Central memory CD8-positive, alpha-beta T cell (primary cell): ENCODE measurements around the gene CSGALNACT2.

Experiments
- ATAC-seq: fragments of 150-1000 bp; cut with Tn5 transposase; replicated peaks from 2 replicates; pipeline ENCODE4 v1.10.0; 2022; ENCODE audit warnings: mild to moderate bottlenecking, moderate FRiP score, moderate number of reproducible peaks; ENCODE audit not compliant: poor library complexity, severe bottlenecking; ENCODE audit errors: extremely low read depth
- DNase-seq, 2 donors: peaks; one replicate each; pipeline ENCODE4 v3.0.0; 2021; ENCODE audit warnings: low spot score in 2 of 2
- H3K27ac Mint-ChIP-seq: one replicate; pipeline ENCODE4 v1.8.0; 2022; ENCODE audit warnings: low read depth, mild to moderate bottlenecking, moderate library complexity, mixed read lengths
- H3K27me3 Mint-ChIP-seq: one replicate; pipeline ENCODE4 v1.8.0; 2022; ENCODE audit warnings: mixed read lengths
- H3K36me3 Mint-ChIP-seq: one replicate; pipeline ENCODE4 v1.8.0; 2022; ENCODE audit warnings: mild to moderate bottlenecking, moderate library complexity, mixed read lengths; ENCODE audit not compliant: insufficient read depth
- H3K4me1 Mint-ChIP-seq: one replicate; pipeline ENCODE4 v1.8.0; 2022; ENCODE audit warnings: mixed read lengths
- H3K4me3 Mint-ChIP-seq: one replicate; pipeline ENCODE4 v1.8.0; 2022; ENCODE audit warnings: mild to moderate bottlenecking, moderate library complexity, mixed read lengths
- H3K9me3 Mint-ChIP-seq: one replicate; pipeline ENCODE4 v1.8.0; 2022; ENCODE audit warnings: mixed read lengths

CSGALNACT2 gene

GRCh38 chr10:43190289-43190688, 52.0 kb downstream of the CSGALNACT2 start:
- Mint-ChIP-seq H3K27ac (peak overlapping the region; percentile 29), H3K4me1 (peaks cover 5% of the 10 kb centered on the region), H3K27me3 (no peaks in the 10 kb centered on the region), H3K36me3 (peaks cover 22% of the 10 kb centered on the region), H3K4me3 (no peak overlapping the region), H3K9me3 (no peaks in the 10 kb centered on the region)
- no peak for DNase-seq
- no peak for ATAC-seq

- no peaks in the 10 kb centered on the region for H3K27me3 Mint-ChIP-seq
- no peak overlapping the region for H3K4me3 Mint-ChIP-seq
- no peak for DNase-seq
- no peaks in the 10 kb centered on the region for H3K9me3 Mint-ChIP-seq
- H3K27ac Mint-ChIP-seq = peak overlapping the region; percentile 22
- peaks cover 26% of the 10 kb centered on the region for H3K36me3 Mint-ChIP-seq
- ATAC-seq = no peak
- H3K4me1 Mint-ChIP-seq = peaks cover 5% of the 10 kb centered on the region
These were observed 52.5 kb downstream of the CSGALNACT2 start for GRCh38 chr10:43190775-43191174.

GRCh38 chr10:43192884-43193283, 54.6 kb downstream of the CSGALNACT2 start:
- Mint-ChIP-seq H3K36me3 (peaks cover 21% of the 10 kb centered on the region), H3K4me3 (no peak overlapping the region), H3K27me3 (no peaks in the 10 kb centered on the region), H3K9me3 (no peaks in the 10 kb centered on the region), H3K4me1 (no peaks in the 10 kb centered on the region), H3K27ac (peak overlapping the region; percentile 29)
- ATAC-seq (no peak), DNase-seq (no peak)

GRCh38 chr10:43193496-43194080, 55.3 kb downstream of the CSGALNACT2 start:
- Mint-ChIP-seq H3K27ac (peak overlapping the region; percentile 76), H3K4me1 (no peaks in the 10 kb centered on the region), H3K4me3 (no peak overlapping the region), H3K27me3 (no peaks in the 10 kb centered on the region), H3K36me3 (peaks cover 19% of the 10 kb centered on the region), H3K9me3 (no peaks in the 10 kb centered on the region)
- ATAC-seq = no peak
- no peak for DNase-seq

- Mint-ChIP-seq H3K36me3 (peaks cover 18% of the 10 kb centered on the region), H3K27me3 (no peaks in the 10 kb centered on the region), H3K27ac (peak overlapping the region; percentile 76), H3K9me3 (no peaks in the 10 kb centered on the region), H3K4me1 (no peaks in the 10 kb centered on the region), H3K4me3 (no peak overlapping the region)
- ATAC-seq = no peak
- no peak for DNase-seq
These were observed 56.0 kb downstream of the CSGALNACT2 start for GRCh38 chr10:43194266-43194665.

GRCh38 chr10:43194859-43195258, 56.6 kb downstream of the CSGALNACT2 start:
- Mint-ChIP-seq H3K4me1 (no peaks in the 10 kb centered on the region), H3K9me3 (no peaks in the 10 kb centered on the region), H3K27ac (peak overlapping the region; percentile 76), H3K4me3 (no peak overlapping the region), H3K36me3 (peaks cover 23% of the 10 kb centered on the region), H3K27me3 (no peaks in the 10 kb centered on the region)
- DNase-seq (no peak), ATAC-seq (no peak)

GRCh38 chr10:43195557-43195956, 57.3 kb downstream of the CSGALNACT2 start:
- Mint-ChIP-seq H3K4me1 (no peaks in the 10 kb centered on the region), H3K27me3 (no peaks in the 10 kb centered on the region), H3K36me3 (peaks cover 24% of the 10 kb centered on the region), H3K27ac (peak overlapping the region; percentile 16), H3K4me3 (no peak overlapping the region), H3K9me3 (no peaks in the 10 kb centered on the region)
- DNase-seq (peak in 1 of 2 donors; percentile 3), ATAC-seq (no peak)

- H3K36me3 Mint-ChIP-seq = peaks cover 24% of the 10 kb centered on the region
- no peak overlapping the region for H3K4me3 Mint-ChIP-seq
- H3K4me1 Mint-ChIP-seq = no peaks in the 10 kb centered on the region
- peak overlapping the region; percentile 16 for H3K27ac Mint-ChIP-seq
- peak in 1 of 2 donors; percentile 11 for DNase-seq
- H3K27me3 Mint-ChIP-seq = no peaks in the 10 kb centered on the region
- no peak for ATAC-seq
- H3K9me3 Mint-ChIP-seq = no peaks in the 10 kb centered on the region
These were observed 58.1 kb downstream of the CSGALNACT2 start for GRCh38 chr10:43196131-43196980.

- Mint-ChIP-seq H3K4me3 (no peak overlapping the region), H3K27me3 (no peaks in the 10 kb centered on the region), H3K4me1 (peaks cover 4% of the 10 kb centered on the region), H3K9me3 (no peaks in the 10 kb centered on the region), H3K36me3 (peaks cover 24% of the 10 kb centered on the region), H3K27ac (peak overlapping the region; percentile 23)
- ATAC-seq (no peak), DNase-seq (peak in 1 of 2 donors; percentile 8)
These were observed 59.0 kb downstream of the CSGALNACT2 start for GRCh38 chr10:43196981-43197833.

- DNase-seq = peak in 1 of 2 donors; percentile 12
- no peaks in the 10 kb centered on the region for H3K9me3 Mint-ChIP-seq
- peaks cover 24% of the 10 kb centered on the region for H3K36me3 Mint-ChIP-seq
- H3K27ac Mint-ChIP-seq = peak overlapping the region; percentile 23
- H3K4me1 Mint-ChIP-seq = peaks cover 7% of the 10 kb centered on the region
- no peak overlapping the region for H3K4me3 Mint-ChIP-seq
- H3K27me3 Mint-ChIP-seq = no peaks in the 10 kb centered on the region
- ATAC-seq = no peak
These were observed 59.8 kb downstream of the CSGALNACT2 start for GRCh38 chr10:43197834-43198681.

GRCh38 chr10:43198682-43199005, 60.4 kb downstream of the CSGALNACT2 start:
- DNase-seq (peak in 1 of 2 donors; percentile 8), ATAC-seq (no peak)
- Mint-ChIP-seq H3K9me3 (no peaks in the 10 kb centered on the region), H3K36me3 (peaks cover 24% of the 10 kb centered on the region), H3K4me3 (no peak overlapping the region), H3K27me3 (no peaks in the 10 kb centered on the region), H3K27ac (no peak overlapping the region), H3K4me1 (peaks cover 7% of the 10 kb centered on the region)
